GM12891 (cell line): ENCODE data around the gene SEC62.

ENCODE experiments used
- DNase-seq: peaks from one replicate; pipeline ENCODE4 v3.0.0; 2011; ENCODE audit warnings: low spot score; ENCODE audit not compliant: insufficient read length
- FAIRE-seq: peaks from 2 replicates; lab custom pipeline; 2011; peaks lifted over from hg19 to GRCh38; lab: Jason Lieb, UNC
- PAX5 ChIP-seq: IDR thresholded peaks from 2 replicates; pipeline ENCODE4 v1.6.1; 2011; ENCODE audit warnings: low read length, moderate library complexity, mild to moderate bottlenecking; ENCODE audit not compliant: insufficient read depth, severe bottlenecking
- POLR2A ChIP-seq: IDR thresholded peaks from 2 replicates; pipeline ENCODE4 v1.6.1; 2011; ENCODE audit warnings: low read depth, low read length, control low read depth
- POLR2AphosphoS5 ChIP-seq: IDR thresholded peaks from 2 replicates; pipeline ENCODE4 v1.6.1; 2011; ENCODE audit warnings: low read depth, low read length, control low read depth
- POU2F2 ChIP-seq: IDR thresholded peaks from 2 replicates; pipeline ENCODE4 v1.6.1; 2011; ENCODE audit warnings: low read depth, mild to moderate bottlenecking, control low read depth, low read length, moderate library complexity
- SPI1 ChIP-seq: IDR thresholded peaks from 2 replicates; pipeline ENCODE4 v1.6.1; 2011; ENCODE audit warnings: low read depth, low read length, control low read depth
- TAF1 ChIP-seq: IDR thresholded peaks from 2 replicates; pipeline ENCODE4 v1.6.1; 2011; ENCODE audit warnings: low read depth, low read length, control low read depth

The SEC62 gene

DNA sequence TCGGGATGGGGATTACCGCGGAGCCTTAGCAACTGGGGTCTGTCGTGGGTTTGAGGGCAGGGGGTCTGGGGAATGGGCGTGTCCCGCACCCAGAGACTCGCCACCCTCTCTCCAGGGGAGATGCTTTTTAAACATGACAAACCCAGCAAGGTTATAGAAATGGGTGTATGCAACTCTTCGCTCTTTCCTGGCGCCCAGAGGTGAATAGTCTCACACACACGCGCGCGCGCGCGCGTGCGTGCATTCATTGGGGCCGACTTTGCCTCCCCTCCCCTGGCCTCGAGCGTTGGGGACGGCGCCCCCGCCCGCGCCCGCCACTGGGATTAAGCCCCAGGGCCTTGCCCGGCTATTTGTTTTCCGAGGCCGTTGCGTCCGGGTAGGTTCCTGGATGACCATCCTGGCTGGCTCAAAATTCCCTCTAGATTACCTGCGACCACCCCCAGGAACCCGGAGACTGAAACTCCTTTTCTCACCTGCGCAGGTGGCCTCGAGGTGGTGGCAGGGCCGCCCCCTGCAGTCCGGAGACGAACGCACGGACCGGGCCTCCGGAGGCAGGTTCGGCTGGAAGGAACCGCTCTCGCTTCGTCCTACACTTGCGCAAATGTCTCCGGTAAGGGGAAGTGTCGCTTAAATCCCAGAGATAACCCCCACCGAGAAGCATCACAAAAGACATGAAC is 72.0 kb downstream of the SEC62 start:
- FAIRE-seq, result peak; percentile 88
- no peak for TF ChIP-seq TAF1
- peak; percentile 73 for TF ChIP-seq SPI1
- no peak for TF ChIP-seq POU2F2
- no peak for TF ChIP-seq POLR2AphosphoS5

DNA sequence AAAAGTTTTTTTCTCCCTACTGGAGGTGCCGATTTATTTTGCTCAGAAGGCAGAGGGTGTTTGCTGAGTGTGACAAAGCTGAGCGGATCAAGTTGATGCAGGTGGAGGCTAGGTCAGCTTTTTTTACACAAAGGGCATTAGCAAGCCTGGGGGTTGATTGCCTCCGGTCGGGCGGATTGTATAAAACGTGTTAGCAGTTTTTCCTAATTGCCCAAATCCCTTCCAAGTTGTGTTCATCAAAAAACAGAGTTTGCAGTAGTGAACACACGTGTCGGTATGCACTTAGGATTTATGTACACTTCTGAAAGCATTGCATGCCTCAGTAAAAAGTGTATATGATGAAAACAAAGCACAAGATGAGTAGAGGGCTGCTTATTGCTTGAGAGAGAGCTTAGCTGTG is 73.8 kb downstream of the SEC62 start:
- FAIRE-seq, result peak; percentile 16
- no peak for TF ChIP-seq PAX5
- no peak for TF ChIP-seq POU2F2
- TF ChIP-seq POLR2AphosphoS5, result no peak
- no peak for TF ChIP-seq TAF1
- TF ChIP-seq POLR2A, result no peak; the same call in 1 of the 2 replicates
- TF ChIP-seq SPI1, result no peak
- no peak for DNase-seq

More for the DNA sequence above, 72.0 kb downstream of the SEC62 start:
- DNase-seq, result peak; percentile 28

DNA sequence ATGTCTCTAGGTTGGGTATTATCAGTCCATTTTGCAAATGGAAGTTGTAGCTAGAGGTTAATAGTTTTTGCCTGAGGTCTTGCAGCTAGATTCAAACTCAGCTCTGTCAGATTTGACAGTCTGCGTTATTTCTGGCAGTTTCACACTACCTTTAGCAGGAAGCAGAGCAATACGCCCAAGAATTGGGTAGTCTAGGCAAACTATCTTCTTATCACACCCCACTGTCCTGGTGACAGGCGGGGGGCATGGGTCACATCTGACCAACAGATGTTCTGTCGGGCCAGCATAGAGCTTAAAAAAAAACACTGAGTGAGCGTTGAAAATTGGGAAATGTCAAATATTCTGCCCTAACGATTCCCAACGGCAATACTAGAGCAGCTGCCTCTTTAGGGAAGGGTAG is 76.9 kb downstream of the SEC62 start:
- DNase-seq, result no peak
- FAIRE-seq, result peak; percentile 78
- no peak for TF ChIP-seq SPI1

DNA sequence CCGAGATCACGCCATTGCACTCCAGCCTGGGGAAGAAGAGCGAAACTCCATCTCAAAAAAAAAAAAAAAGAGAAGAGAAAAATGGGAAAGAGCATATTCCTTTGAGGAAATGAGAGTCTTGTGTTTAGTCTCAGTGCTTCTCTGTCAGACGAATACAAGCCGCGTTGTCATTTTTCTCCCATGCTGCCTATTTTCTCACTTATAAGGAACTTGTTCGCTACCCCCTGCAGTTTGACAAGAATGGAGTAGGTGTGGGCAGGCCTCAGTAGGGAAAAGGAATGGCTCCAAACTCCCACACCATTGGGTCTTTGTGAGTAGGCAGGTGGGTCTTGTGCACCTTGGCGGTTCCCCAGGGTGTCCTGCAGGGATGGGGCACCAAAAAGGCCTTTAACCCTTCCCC is 77.7 kb downstream of the SEC62 start:
- DNase-seq (no peak), FAIRE-seq (no peak)
- TF ChIP-seq PAX5 (no peak), POU2F2 (no peak), TAF1 (no peak), POLR2A (no peak), SPI1 (no peak), POLR2AphosphoS5 (no peak)

DNA sequence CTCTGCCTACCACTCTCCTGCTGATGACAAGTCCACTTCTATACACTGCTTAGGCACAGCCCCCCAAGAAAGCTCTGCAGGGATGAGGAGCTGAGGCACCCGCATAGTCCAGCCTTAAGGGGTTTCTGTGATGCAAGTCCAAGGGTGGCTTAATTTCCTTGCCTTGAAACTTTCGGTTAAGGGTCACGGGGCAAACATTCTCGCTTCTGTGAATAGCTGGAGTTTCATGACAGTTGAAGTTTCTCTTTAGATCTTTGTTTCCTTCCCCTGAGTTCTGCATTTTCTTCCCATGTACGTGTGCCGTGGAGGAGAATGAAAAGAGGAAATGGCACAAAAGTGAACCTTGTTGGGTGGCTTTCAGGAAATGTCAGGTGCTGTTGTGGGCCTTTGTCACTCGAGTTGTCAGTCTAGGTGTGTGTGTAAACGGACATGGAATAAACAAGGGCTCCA is 78.2 kb downstream of the SEC62 start:
- FAIRE-seq (peak; percentile 87), DNase-seq (peak; percentile 26)
- TF ChIP-seq PAX5, result no peak
- TF ChIP-seq POLR2AphosphoS5, result peak; percentile 8; the same call in 1 of the 2 replicates
- peak; percentile 99 for TF ChIP-seq SPI1
- TF ChIP-seq POU2F2, result no peak; the same call in 1 of the 2 replicates
- TF ChIP-seq TAF1, result no peak
- TF ChIP-seq POLR2A, result no peak; the same call in 1 of the 2 replicates

DNA sequence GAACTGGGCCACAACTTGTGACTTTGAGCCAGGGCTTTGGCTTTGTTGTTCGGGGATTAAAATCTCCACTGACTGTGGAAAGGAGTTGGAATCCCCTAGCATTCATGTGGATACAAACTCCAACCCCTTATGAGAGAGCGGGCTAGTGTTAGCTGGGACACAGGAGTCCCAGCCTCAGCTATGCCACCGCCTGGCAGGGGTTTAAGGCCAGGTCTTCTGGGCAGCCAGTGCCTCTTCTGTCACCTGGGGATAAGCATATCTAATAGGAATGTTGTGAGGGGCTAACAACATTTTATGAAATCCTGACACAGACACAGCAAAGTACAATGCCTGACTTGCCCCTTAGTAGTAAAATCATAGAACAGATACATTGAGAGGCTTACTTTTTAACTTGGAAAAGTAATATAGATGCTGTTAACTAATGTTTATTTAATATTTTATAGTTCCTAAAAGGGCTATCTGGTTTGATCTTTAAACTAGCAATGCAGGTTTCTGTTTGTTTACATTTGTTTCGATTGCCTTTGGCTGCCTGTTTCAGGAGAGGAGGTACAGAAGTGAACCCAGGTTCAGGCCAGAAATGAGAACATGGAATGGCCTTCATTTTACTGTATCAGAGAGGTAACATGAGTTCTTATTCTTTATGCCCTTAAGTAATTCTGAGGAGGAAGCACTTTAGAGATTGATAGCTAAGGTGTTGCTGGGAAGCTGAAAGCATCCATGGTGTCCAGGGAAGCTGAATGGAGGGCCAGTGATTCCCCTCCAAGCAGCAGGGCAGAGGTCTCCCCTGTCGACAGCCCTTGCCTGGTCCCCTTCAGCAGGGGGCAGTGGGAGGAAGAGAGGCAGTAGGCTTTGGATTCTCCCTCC is 79.9 kb downstream of the SEC62 start:
- TF ChIP-seq POU2F2 (no peak), POLR2AphosphoS5 (no peak), POLR2A (no peak), PAX5 (no peak), TAF1 (no peak), SPI1 (no peak)
- DNase-seq (no peak), FAIRE-seq (no peak)

DNA sequence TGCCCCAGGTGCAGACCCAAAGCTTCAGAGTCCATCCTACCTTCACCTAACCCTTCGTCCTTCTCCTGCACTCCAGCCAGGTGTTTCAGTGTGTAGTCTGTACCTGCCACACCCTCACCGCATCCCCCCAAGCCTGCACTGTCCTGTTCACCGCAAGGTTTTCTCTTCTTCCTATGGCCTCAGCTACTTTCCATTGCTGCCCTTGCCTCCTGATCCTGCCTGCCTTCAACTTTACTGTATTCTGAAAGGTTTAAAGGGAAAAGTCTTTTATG is 80.5 kb downstream of the SEC62 start:
- FAIRE-seq (no peak), DNase-seq (no peak)
- TF ChIP-seq POLR2AphosphoS5, result no peak
- no peak for TF ChIP-seq POLR2A
- no peak for TF ChIP-seq TAF1
- TF ChIP-seq POU2F2, result no peak
- no peak for TF ChIP-seq SPI1
- no peak for TF ChIP-seq PAX5
